Ishikawa (cell line): ENCODE data around the gene PLCH1.

Experiments
- CEBPB ChIP-seq: IDR thresholded peaks from 2 replicates; pipeline ENCODE4 v1.6.1; 2012
- CREB1 ChIP-seq: IDR thresholded peaks from 2 replicates; pipeline ENCODE4 v1.6.1; 2012; ENCODE audit warnings: low read depth
- EGR1 ChIP-seq: IDR thresholded peaks from 2 replicates; pipeline ENCODE4 v1.6.1; 2012
- EP300 ChIP-seq: IDR thresholded peaks from 2 replicates; pipeline ENCODE4 v1.6.1; 2012; ENCODE audit warnings: borderline replicate concordance
- FOXM1 ChIP-seq: IDR thresholded peaks from 2 replicates; pipeline ENCODE4 v1.6.1; 2012; ENCODE audit warnings: low read depth, borderline replicate concordance
- NFIC ChIP-seq: IDR thresholded peaks from 2 replicates; pipeline ENCODE4 v1.6.1; 2012
- RAD21 ChIP-seq: IDR thresholded peaks from 2 replicates; pipeline ENCODE4 v1.6.1; 2012; ENCODE audit warnings: low read depth
- TAF1 ChIP-seq: IDR thresholded peaks from 2 replicates; pipeline ENCODE4 v1.6.1; 2012; ENCODE audit warnings: low read depth, mild to moderate bottlenecking
- TCF12 ChIP-seq: IDR thresholded peaks from 2 replicates; pipeline ENCODE4 v1.6.1; 2012; ENCODE audit warnings: low read depth
- YY1 ChIP-seq: IDR thresholded peaks from 2 replicates; pipeline ENCODE4 v1.6.1; 2012; ENCODE audit warnings: low read depth
- TF ChIP-seq, protein P1 (sequence below): IDR thresholded peaks from 2 replicates; pipeline ENCODE4 v1.6.1; 2012
- TF ChIP-seq, protein P2 (sequence below): IDR thresholded peaks from 2 replicates; pipeline ENCODE4 v1.6.1; 2012; ENCODE audit warnings: low read depth, mild to moderate bottlenecking

DNA sequence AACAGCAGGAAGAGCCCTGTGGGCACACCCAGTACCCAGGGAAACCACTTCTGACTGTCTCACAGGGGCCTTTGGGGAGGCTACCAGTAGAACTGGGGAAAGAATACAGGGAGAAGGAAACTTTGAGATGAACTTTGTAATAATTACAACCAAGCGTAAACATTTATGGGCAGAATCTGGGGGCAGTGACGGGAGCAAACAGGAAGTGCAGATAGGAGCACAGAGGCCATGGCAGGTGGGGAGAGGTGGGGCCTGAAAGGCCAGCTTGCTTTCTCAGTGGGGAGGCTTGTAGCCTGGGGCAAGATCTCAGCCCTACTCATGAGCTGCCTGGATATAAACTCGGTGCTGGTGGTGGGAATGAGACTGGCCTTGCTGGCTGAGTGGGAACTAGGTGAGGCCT is 209.8 kb downstream of the PLCH1 start:
- TF ChIP-seq YY1, result no peak
- no peak for TF ChIP-seq TAF1
- TF ChIP-seq EP300, result no peak
- TF ChIP-seq FOXM1, result no peak
- TF ChIP-seq RAD21, result no peak
- TF ChIP-seq TCF12, result no peak
- TF ChIP-seq CEBPB, result no peak
- TF ChIP-seq, protein P1, sequence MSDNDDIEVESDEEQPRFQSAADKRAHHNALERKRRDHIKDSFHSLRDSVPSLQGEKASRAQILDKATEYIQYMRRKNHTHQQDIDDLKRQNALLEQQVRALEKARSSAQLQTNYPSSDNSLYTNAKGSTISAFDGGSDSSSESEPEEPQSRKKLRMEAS, result no peak
- TF ChIP-seq, protein P2, sequence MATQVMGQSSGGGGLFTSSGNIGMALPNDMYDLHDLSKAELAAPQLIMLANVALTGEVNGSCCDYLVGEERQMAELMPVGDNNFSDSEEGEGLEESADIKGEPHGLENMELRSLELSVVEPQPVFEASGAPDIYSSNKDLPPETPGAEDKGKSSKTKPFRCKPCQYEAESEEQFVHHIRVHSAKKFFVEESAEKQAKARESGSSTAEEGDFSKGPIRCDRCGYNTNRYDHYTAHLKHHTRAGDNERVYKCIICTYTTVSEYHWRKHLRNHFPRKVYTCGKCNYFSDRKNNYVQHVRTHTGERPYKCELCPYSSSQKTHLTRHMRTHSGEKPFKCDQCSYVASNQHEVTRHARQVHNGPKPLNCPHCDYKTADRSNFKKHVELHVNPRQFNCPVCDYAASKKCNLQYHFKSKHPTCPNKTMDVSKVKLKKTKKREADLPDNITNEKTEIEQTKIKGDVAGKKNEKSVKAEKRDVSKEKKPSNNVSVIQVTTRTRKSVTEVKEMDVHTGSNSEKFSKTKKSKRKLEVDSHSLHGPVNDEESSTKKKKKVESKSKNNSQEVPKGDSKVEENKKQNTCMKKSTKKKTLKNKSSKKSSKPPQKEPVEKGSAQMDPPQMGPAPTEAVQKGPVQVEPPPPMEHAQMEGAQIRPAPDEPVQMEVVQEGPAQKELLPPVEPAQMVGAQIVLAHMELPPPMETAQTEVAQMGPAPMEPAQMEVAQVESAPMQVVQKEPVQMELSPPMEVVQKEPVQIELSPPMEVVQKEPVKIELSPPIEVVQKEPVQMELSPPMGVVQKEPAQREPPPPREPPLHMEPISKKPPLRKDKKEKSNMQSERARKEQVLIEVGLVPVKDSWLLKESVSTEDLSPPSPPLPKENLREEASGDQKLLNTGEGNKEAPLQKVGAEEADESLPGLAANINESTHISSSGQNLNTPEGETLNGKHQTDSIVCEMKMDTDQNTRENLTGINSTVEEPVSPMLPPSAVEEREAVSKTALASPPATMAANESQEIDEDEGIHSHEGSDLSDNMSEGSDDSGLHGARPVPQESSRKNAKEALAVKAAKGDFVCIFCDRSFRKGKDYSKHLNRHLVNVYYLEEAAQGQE, result no peak
- no peak for TF ChIP-seq NFIC
- no peak for TF ChIP-seq EGR1
- no peak for TF ChIP-seq CREB1
